Kidney glomerular epithelial cell (primary cell): ENCODE results near the gene HES1.
"Not testable (repeated sequence)": the region's sequence is repeated elsewhere in the genome, so short reads cannot be mapped to it uniquely, and the experiment has no call there.

Experiments
- DNase-seq: peaks from one replicate; lab custom pipeline; 2025; lab: John Stamatoyannopoulos, UW

HES1 gene, protein sequence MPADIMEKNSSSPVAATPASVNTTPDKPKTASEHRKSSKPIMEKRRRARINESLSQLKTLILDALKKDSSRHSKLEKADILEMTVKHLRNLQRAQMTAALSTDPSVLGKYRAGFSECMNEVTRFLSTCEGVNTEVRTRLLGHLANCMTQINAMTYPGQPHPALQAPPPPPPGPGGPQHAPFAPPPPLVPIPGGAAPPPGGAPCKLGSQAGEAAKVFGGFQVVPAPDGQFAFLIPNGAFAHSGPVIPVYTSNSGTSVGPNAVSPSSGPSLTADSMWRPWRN

DNA sequence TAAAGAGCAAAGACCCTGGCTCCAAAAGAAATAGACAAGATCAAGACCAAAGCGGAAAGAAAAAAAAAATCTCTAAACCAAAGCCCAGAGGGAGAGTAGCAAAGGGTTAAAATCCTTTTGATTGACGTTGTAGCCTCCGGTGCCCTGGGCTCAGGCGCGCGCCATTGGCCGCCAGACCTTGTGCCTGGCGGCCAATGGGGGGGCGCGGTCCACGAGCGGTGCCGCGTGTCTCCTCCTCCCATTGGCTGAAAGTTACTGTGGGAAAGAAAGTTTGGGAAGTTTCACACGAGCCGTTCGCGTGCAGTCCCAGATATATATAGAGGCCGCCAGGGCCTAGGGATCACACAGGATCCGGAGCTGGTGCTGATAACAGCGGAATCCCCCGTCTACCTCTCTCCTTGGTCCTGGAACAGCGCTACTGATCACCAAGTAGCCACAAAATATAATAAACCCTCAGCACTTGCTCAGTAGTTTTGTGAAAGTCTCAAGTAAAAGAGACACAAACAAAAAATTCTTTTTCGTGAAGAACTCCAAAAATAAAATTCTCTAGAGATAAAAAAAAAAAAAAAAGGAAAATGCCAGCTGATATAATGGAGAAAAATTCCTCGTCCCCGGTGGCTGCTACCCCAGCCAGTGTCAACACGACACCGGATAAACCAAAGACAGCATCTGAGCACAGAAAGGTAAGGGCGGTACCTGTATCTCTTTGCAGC is at the start of gene HES1:
Gene HES1, plus strand, starts transcription at position 343 of the 713 bp plus-strand sequence. Its CDS starts 233 bp downstream, at position 576.
- DNase-seq, result peak; percentile 94

DNA sequence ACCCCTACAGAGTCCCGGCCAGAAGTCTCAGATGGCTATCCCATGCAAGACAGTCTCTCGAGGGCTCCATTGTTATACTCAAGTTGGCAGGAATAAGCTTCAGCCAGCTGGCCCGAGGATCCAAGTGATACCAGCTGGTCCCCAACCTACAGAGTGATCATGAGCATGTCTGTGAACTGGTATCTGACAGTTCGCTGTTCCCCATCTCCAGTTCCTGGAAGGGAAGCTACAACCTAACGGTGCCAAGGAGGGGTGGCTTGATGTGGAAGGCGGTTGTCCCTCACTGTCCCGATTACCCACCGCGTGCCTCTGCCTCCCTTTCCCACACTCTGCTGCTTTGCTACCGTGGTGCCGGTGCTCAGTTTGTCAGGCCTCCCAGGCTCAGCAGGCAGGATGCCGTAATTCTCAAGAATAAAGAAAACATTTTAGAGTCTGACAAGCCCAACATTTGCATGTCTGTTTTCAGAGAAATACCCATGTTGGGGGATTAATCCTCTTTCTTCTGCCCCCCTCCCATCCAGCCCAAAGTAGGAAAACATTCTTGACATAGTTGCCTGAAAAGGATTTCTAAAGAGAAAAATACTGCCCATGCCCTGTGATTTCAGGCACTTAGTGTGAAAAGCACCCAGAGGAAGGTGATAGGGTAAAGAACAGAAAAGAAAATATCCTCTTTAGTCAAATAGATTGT is 49.4 kb upstream of the HES1 start:
- DNase-seq, result peak; percentile 55

DNA sequence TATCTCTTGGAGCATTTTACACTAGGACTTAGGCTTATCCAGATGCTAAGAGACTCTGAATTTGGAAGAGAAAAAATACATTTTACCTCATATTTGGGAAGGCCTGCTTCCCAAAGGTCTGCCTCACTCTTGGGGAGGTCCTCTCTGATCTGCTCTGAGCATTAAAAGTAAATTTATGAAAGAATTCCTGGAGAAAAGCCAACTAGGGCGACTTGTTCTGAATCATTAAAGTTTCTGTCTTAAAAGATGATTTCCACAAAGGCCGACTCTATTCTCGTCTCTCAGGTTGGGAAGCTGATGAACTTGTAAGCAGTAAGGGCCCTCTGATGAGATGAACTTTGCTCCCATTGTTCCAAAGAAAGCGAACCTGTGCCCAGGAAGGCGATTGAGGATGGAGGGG is 48.7 kb upstream of the HES1 start:
- no peak for DNase-seq

DNA sequence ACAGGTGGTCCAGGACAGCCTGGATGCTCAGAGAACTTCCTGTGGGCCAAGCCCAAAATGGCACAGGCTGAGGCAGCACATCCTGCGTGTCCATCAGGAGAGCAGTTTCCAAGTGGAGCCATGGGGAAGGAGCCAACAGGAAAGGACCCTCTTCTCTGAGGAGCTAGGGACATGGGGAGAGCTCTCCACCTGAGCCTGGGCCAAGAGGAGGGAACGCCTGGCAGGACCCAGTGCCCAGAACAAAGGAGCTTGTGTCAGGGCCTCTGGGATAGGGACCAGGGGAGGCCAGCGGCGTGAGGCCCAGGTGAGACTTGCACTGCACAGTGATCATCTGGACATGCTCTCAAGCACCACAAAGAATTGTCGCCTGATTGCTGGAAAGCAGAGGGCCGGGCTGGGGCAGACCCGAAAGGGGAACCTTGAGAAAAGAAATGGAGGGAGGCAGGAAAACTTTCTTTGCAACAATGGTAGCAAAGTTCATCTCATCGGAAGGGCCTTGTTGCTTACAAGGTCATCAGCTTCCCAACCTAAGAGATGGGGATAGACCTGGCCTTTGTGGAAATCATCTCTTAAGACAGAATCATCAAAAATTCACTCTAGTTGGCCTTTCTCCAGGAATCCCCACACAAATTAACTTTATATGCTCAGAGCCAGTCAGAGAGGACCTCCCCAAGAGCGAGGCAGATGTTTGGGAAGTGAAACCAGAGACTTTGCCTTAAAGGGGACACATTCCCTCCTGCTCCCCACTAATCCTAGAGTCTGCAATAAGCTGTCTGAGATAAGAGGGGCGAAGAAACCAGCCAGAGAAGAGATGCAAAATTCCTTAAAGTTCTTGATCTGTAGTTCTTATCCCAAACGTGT is 47.7 kb upstream of the HES1 start:
- peak; percentile 10 for DNase-seq

DNA sequence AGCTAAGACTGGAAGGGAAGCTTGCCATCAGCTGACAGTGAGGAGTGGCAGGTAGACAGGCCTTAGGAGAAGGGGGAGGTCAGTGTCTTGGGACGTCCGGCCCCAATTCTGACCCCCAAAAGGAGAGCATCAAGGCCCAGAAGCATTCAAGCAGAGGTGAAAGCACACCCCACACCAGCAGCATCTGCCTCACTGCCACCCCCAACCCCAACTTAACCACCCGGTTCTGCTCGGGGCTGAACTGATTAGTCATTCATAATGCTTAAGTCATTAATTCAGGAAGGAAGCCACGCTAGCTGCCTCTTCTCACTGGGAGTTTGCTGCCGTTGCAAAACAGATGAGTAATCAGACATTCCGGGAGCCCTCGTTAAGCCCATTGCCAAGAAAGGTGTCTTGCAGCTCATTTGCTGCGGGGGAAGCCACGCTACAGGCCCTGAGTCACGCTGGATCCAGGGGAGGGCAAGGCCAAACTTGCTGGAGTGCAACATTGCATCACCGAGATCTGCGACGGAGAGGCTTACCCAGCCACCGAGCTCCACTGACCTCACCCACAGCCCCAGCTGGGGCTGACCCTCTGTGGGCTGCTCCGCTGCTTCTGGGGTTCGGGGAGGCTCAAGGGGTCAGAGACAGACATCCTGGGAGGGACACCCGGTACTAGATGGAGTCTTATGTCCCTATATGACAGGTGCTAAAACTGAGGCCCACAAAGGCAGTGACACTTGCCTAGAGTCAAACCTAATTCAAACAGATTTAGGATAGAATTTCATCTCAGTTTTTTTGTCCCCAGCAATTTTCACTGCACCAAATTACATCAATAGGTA is 46.4 kb upstream of the HES1 start:
- DNase-seq, result peak; percentile 100

DNA sequence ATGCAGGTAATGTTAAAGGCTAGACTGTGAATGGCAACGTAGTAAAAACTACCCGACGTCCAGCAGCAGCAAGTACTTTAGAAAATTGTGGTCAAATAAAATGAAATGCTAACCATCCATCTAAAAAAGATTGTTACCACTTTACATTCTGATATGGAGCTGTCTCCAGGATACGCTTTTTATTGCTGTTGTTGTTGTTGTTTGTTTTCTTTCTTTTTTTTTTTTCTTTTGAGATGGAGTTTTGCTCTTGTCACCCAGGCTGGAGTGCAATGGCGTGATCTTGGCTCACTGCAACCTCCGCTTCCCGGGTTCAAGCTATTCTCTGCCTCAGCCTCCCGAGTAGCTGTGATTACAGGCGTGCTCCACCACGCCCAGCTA is 45.8 kb upstream of the HES1 start:
- not testable (repeated sequence) for DNase-seq

DNA sequence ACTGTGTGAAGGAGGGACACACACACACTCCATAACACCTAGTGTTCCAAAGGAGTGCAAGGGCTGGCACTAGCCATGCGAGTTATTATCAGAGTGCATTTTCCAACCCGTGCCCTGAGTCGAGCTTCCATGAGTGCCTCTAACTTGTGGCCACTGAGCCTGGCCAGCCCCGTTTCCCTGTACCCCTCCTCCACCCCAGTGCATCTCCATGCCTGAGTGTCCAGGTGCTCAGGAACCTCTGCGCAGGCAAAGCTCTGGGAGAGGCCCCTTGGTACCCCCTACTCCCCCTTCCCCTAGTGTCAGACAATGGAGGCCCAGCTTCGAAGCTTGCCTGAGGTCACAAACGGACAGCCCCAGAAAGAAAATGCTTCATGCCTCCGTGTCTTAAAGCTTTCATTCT is 45.2 kb upstream of the HES1 start:
- no peak for DNase-seq

DNA sequence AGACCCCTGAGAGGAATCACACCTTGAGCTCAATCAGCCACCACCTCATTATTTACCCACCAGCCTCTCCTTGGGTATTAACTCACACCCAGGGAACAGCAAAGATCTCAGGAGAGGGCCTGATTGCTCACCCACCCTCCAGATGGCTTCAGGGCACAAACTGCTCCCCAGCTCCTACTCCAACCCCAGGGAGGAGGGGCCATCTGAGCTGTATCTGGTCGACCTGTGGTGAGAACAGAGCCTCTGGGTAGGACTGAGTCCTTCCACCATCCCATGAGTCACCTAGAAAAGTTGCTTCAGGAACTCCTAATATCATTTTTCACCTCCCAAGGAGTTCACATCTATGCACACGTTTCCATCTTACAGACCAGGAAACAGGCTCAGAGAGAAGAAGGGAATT is 44.8 kb upstream of the HES1 start:
- peak; percentile 66 for DNase-seq

DNA sequence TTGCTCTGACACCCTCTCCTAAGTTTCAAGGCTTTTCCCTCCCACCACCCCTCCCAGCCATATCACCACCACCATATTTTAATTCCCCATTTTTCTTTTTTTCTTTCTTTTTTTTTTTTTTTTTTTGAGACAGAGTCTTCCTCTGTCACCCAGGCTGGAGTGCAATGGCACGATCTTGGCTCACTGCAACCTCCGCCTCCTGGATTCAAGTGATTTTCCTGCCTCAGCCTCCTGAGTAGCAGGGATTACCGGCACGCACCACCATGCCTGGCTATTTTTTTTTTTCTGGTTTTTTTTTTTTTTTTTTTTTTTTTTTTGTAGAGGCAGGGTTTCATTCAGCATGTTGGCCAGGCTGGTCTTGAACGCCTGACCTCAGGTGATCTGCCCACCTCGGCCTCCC is 44.1 kb upstream of the HES1 start:
- not testable (repeated sequence) for DNase-seq

DNA sequence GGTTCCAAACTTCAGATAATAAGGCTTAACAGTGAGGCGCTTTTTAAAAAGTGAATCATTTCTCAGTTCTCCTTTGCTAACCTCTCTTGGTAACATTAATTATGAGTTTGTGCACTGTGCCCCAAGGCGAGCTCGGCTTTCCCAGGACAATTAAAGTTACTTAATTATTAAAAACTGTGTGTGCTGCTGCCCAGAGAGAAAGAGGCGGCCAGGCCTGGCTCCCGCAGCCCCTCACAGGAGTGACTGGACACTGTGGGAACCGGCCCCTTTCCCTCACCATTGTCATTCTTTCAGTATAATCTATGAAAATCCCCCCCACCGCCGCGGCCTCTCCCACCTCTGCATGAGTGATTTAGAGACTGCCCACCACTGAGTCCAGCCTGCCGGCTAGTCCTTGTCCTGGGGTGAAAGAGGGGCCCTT is 43.1 kb upstream of the HES1 start:
- no peak for DNase-seq

DNA sequence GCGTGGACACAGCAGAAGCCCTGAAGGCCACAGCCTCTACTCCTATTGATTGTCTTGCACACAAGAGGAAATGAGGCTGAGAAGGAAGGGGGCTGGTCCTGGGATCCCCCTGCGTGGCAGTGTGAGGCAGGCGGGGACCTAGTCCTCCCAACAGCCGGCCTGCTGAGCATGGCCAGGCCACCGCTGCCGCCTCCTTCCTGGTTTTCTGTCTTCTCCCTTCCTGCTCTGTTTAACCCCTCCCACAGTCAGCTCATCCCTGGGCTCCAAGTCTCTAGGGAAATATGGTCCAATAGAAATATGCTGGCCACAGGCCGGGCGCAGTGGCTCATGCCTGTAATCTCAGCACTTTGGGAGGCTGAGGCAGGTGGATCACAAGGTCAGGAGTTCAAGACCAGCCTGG is 42.1 kb upstream of the HES1 start:
- DNase-seq, result no peak

DNA sequence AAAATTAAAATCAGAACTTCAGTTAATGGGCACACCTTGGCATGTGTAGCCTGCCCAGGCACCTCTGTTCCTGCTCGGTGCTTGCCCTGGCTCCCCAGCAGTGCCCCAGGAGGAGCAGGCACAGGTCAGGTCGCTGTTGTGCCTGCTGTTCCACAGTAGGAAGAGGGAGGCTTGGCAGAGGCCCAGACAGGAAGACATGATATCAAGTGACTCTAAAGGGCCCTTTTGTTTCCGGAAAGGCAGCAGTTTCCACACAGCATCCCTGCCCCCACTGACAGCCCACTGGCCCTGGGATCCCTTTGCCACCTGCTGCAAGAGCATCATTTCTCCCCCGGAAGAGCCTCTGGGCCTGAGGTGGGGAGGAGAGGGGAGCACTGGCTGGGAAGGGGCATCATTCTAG is 40.5 kb upstream of the HES1 start:
- no peak for DNase-seq

DNA sequence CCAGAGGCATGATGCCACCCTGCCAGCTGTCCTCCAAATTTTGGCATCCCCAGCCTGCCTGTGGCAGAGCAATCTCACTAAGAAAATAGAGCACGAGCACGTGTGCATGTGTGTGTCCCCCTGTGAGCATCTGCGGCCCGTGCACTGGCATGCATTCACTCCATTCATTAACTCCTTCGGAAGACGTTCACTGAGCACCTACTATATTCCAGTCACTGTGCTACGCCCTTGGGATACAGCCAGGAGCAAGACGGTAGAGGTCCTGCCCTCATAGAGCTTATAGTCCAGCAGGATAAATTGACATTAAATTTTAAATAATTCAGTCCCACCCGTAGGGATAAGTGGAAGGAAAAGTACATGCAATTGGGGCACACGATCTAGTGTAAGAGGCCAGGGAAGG is 40.0 kb upstream of the HES1 start:
- DNase-seq, result no peak

DNA sequence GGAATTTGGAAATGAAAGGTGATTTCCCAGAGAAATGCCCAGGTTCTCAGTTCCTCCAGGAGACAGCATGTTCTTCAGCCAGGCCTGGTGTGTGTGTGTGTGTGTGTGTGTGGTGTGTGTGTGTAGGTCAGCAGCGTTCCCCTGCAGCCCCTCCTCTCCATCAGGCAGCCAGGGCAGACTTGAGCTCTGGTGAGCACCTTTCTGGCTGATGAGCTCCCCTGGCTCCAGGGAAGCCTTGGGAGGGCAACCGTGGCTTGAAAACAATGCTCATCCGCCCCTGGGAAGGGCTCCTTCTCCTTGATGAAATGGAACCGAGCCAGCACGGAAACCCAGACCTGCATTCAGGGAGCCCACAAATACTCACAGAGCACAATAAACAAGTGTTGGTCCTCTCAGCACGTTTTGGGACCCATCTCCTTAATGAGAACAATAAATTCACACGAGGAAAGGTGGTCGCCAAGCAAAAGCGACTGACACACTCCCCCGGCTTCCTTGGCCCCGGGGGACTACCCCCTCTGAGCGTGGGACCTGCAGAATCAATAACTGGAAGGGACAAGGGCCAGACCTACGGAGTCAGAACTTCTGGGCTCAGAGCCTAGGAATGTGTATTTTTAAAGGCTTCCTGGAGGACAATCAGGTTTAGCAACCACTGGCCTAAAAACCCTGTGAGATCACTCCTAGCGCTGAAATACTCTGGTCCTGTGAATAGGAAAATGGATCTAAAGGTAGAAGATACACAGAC is 38.6 kb upstream of the HES1 start:
- no peak for DNase-seq

DNA sequence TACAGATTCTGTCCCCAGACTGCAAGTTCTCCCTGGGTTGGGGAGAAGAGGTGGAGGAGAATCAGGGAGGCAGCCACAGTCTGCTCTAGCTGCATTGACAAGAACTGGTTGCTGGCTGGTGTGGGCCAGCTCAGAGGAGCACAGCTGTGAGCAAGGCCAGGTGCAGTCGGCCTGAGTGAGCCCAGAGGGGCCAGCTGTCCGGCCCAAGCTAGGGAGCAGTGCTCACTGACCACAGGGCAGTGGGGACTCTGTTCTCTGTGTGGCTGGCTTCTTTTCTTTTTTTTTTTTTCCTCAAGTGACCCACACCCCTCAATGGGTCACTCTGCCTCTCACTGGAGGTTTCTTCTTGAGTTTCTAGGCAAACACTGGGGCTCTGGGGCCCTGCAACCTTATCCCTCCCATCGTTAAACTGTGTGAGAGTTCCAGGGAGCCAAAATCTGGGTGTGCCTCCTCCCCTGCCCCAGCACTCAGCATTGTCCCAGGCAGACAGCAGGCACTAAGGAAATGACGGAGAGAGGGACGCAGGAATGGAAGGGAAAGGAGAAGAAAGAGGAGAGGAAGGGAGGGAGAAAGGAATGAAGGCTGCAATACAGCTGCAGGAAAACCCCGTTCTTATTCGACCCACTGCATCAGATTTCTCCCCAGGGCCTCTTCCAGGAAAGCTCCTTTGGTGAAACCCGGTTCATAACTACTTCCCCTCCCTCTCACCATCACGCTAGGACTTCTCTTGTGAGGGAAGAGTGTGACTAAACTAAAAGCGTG is 37.7 kb upstream of the HES1 start:
- no peak for DNase-seq

DNA sequence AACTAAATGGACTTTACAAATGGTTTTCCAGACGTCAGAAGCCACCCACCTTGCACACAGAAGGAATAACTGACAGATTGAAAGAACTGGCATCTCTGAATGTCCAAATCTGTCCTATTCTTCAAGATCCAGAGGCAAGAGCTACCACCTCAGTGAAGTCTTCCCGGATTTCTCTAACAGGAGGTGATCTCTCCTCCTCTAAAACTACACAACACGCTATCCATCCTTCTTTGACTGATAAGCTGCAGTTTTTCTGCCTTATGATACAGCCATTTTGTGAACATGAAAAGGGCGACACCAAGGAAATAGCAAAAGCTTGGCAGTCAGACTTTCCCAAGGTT is 37.1 kb upstream of the HES1 start:
- DNase-seq, result no peak

DNA sequence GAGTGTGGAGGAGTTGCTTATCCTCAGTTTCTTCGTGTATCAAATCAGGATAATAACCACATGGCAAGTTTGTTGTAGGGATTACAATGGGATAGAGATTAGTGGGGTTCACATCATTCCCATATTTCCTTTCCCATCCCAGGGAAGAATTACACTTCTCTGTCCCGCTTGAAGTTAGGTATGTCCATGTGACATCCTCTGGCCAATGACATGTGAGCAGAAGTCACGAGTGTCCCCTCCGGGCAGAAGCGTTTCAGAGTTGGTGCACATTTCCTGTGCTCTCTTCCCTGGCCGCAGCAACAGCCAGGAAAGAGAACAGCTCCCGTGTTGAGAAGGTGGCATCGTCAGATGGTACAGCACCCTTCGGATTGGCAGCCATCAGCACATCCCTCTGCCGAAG is 36.7 kb upstream of the HES1 start:
- DNase-seq, result no peak

DNA sequence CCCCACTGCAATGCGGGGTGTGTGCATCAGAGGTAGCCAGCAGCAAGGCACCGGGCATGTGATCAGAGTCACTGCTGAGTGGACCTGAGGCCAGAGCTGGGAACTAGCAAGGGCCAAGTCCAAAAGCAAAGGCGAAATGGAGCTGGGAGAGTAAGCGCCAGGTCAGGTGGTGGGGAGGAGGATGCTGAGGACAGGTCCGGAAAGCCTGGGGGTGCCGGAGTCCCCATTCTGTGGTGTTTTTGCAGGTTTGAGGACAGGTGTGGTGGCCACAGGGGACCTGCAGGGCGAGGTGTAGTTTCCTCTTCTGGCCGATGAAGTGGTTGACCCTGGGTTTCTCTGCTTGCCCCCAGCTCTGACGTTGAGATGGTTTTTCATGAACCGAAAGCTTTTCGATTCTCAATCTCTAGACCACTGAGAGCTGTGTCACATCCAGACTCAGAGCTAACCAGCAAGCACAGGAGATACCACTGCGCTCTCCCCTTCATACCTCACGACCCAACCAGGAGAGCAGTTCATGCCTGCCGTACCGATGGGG is 35.0 kb upstream of the HES1 start:
- DNase-seq, result no peak

DNA sequence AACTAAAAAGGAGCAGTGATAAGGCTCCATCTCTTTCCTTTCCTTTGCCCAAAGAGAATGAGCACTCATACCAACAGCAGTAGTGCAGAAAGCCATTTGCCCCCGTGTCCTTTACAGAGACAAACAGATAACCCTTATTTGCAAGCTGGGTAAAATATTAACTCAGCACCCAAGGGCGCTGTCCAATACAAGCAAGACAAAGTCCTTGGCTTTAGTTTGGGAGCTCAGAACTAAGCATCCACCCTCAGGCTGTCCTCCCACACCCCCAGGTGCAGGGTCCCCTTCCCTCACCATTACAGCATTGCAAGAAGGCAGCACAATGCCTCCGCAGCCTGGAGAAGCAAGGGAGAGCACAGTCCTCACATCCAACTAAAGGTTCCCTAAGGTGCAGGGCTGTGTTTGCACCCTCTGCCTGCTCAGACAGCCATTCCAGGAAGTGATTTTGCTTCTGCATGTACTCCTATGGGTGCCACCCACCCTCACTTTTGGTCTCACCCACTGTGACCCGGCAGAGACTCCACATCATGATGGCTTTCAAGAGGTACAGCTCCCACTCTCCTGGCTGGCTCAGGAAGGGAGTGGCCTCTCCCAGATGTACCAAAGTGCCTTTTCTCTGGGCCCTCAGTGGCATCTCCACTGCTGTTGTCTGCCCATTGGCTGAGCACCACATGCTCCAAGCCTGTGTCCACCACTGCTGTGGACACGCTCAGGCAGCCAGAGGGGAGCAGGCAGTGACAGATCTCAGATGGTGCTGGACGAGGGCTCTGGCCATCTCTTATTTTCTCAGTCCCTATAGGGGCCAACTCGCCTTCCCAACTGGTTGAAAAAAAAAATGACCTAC is 34.1 kb upstream of the HES1 start:
- no peak for DNase-seq
